ENCODE measurements around the gene RASEF. TPM values are rescaled to one million over a fixed set of nuclear protein-coding genes. Genes with fewer than 3 reads are reported as not detected.

RASEF gene
- total RNA-seq, 4 donors from 2014 or later, result 0.16 to 0.82 (median 0.41) TPM; not detected in 1

DNA sequence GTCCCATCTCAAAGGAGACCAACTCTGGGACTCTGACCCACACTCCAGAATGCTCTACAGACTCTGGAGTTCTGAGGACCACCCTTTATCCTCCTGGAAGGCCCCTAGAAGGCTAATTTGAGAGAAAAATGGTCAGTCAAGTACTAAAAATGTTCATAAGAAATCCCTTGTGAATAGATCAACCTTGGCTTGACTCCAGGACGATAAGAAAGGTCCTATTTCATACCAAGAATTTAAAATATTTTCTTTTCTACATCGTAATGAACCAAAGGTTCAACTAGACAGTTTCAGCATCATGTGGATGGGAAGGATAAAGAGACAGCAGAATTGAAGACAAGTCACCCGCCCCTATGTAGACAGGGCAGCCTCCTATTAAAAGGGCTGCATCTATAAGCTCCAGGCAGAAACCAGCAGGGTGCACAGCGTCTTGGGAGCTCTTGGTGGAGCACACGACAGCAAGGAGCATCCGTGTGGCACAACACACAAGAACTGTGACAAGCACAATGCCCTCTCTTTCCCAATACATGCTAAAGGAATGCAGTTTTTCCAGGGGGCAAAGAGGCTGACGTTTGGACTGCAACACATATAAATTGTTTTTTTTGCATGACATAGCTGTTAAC is 38.3 kb downstream of the RASEF start:
- ATAC-seq, result no peak
- no peaks in the 10 kb centered on the region for H3K36me3 ChIP-seq
- in situ Hi-C loops (cut with MboI; ENCODE audit: low sequenced_read_pairs in 4 of 4), result no loop called here

DNA sequence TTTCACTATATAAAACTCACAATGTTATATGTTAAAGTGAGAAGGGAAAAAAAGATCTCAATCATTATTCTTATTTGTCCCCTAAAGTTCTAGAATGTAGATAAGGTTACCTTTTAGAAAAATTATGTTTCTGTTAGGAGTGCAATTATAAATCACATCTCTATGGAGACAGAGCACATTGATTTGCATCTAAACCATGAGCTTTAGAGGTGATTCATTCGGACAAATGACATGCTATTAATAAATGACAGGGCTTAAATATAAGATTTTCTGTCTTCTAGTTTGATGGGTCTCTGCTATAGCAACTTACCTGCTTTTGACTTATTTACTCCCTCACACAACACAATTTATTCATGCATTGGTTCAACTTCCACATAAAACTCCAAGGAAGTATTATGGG is 39.8 kb downstream of the RASEF start:
- Histone ChIP-seq H3K36me3 (no peaks in the 10 kb centered on the region), H3K9me3 (peaks cover 0 to 3% (median 0%) of the 10 kb centered on the region in 3 donors), H3K27ac (no peak overlapping the region), H3K27me3 (no peaks in the 10 kb centered on the region), H3K4me3 (no peak overlapping the region), H3K4me1 (no peaks in the 10 kb centered on the region)
- ATAC-seq (no peak), DNase-seq (no peak)
- TF ChIP-seq, protein P1, sequence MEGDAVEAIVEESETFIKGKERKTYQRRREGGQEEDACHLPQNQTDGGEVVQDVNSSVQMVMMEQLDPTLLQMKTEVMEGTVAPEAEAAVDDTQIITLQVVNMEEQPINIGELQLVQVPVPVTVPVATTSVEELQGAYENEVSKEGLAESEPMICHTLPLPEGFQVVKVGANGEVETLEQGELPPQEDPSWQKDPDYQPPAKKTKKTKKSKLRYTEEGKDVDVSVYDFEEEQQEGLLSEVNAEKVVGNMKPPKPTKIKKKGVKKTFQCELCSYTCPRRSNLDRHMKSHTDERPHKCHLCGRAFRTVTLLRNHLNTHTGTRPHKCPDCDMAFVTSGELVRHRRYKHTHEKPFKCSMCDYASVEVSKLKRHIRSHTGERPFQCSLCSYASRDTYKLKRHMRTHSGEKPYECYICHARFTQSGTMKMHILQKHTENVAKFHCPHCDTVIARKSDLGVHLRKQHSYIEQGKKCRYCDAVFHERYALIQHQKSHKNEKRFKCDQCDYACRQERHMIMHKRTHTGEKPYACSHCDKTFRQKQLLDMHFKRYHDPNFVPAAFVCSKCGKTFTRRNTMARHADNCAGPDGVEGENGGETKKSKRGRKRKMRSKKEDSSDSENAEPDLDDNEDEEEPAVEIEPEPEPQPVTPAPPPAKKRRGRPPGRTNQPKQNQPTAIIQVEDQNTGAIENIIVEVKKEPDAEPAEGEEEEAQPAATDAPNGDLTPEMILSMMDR (IDR thresholded peaks at IDR 0.05 in 4 of 5, conservative IDR thresholded peaks at IDR 0.05 in 1 of 5), result no peak
- TF ChIP-seq POLR2A (IDR thresholded peaks at IDR 0.05), result no peak
- intact Hi-C loops (cut with DNase I; ENCODE audit: low total_unique reads) (no loop called here), in situ Hi-C loops (cut with MboI; ENCODE audit: low sequenced_read_pairs in 4 of 4) (no loop called here)

More for the DNA sequence above, 38.3 kb downstream of the RASEF start:
- Histone ChIP-seq H3K9me3 (no peaks in the 10 kb centered on the region), H3K27me3 (no peaks in the 10 kb centered on the region), H3K4me1 (no peaks in the 10 kb centered on the region), H3K4me3 (no peak overlapping the region), H3K27ac (no peak overlapping the region)
- DNase-seq, result no peak
- intact Hi-C loops (cut with DNase I; ENCODE audit: low total_unique reads), result no loop called here
- TF ChIP-seq POLR2A (IDR thresholded peaks at IDR 0.05), result no peak
- TF ChIP-seq, protein P1 (IDR thresholded peaks at IDR 0.05 in 4 of 5, conservative IDR thresholded peaks at IDR 0.05 in 1 of 5), result no peak

DNA sequence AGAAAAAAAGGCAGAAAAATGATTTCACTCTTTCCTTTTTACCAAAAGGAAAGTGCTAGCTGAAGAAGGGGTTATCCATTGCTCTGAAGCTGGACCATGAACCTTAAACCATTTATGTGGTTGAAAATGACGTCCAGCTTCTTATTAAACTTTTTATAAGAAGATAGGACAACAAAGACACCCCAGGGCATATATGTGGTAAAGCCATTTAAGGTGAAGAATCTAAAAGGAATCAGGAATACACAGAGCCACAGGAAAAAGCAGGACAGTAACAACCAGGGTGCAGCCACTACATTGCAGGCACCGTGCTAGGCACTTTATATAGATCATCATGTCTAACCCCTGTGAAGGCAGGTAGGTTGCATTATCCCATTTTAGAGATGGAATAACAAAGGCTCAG is 42.1 kb downstream of the RASEF start:
- no peak for TF ChIP-seq POLR2A (IDR thresholded peaks at IDR 0.05)
- TF ChIP-seq, protein P1 (IDR thresholded peaks at IDR 0.05 in 4 of 5, conservative IDR thresholded peaks at IDR 0.05 in 1 of 5), result no peak
- DNase-seq (no peak), ATAC-seq (no peak)
- intact Hi-C loops (cut with DNase I; ENCODE audit: low total_unique reads) (no loop called here), in situ Hi-C loops (cut with MboI; ENCODE audit: low sequenced_read_pairs in 4 of 4) (no loop called here)
- H3K4me1 ChIP-seq, result no peaks in the 10 kb centered on the region
- no peak overlapping the region for H3K4me3 ChIP-seq
- peaks cover 0 to 7% (median 0%) of the 10 kb centered on the region in 3 donors for H3K9me3 ChIP-seq
- H3K27ac ChIP-seq, result no peak overlapping the region
- H3K27me3 ChIP-seq, result no peaks in the 10 kb centered on the region
- H3K36me3 ChIP-seq, result no peaks in the 10 kb centered on the region

DNA sequence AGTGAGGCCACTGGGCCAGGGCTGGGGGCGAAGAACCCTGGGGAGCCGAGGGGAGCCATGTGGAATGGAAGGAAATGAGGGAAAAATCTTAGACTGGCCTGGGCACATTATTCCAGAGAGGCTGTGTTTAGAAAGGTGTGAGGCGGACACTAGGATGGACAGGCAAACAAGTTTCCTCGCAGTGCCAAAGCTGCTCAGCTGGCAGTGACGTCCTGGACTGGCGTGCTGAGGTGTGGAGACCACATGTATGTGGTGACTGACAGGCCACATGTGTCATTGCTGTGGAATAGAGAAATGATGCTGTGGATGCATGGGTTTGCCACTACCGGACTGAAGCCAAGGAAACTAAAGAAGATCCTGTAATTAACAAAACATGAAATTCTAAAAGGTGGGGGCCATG is 42.6 kb downstream of the RASEF start:
- DNase-seq, result no peak
- Histone ChIP-seq H3K4me3 (no peak overlapping the region), H3K36me3 (no peaks in the 10 kb centered on the region), H3K9me3 (peaks cover 0 to 7% (median 0%) of the 10 kb centered on the region in 3 donors), H3K27me3 (no peaks in the 10 kb centered on the region), H3K4me1 (no peaks in the 10 kb centered on the region), H3K27ac (no peak overlapping the region)
- in situ Hi-C loops (cut with MboI; ENCODE audit: low sequenced_read_pairs in 4 of 4) (no loop called here), intact Hi-C loops (cut with DNase I; ENCODE audit: low total_unique reads) (no loop called here)
- ATAC-seq, result no peak
- TF ChIP-seq, protein P1 (IDR thresholded peaks at IDR 0.05 in 4 of 5, conservative IDR thresholded peaks at IDR 0.05 in 1 of 5), result no peak
- no peak for TF ChIP-seq POLR2A (IDR thresholded peaks at IDR 0.05)

DNA sequence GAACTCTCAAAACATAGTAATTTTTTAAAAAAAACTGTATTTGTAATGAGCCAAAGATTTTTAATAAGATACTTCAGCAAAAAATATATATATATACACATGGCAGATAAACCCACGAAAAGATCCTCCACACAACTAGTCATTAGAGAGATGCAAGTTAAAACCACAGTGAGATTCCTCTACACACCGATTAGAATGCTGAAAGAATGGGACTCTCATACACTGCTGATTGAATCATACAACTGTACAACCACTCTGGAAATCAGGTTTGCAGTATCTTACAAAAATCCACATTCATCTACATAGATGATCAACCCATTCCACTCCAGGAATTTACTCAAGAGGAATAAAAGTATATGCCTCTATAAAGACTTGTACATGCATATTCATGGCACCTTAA is 43.7 kb downstream of the RASEF start:
- Histone ChIP-seq H3K27ac (no peak overlapping the region), H3K36me3 (no peaks in the 10 kb centered on the region), H3K4me3 (no peak overlapping the region), H3K9me3 (peaks cover 0 to 7% (median 0%) of the 10 kb centered on the region in 3 donors), H3K4me1 (no peaks in the 10 kb centered on the region), H3K27me3 (no peaks in the 10 kb centered on the region)
- DNase-seq (no peak), ATAC-seq (no peak)
- TF ChIP-seq, protein P1 (IDR thresholded peaks at IDR 0.05 in 4 of 5, conservative IDR thresholded peaks at IDR 0.05 in 1 of 5), result no peak
- TF ChIP-seq POLR2A (IDR thresholded peaks at IDR 0.05), result no peak
- in situ Hi-C loops (cut with MboI; ENCODE audit: low sequenced_read_pairs in 4 of 4), result no loop called here
- intact Hi-C loops (cut with DNase I; ENCODE audit: low total_unique reads), result no loop called here
